ENCODE results near the gene HMG20A. TPM values are rescaled to one million over a fixed set of nuclear protein-coding genes. Genes with fewer than 3 reads are reported as not detected.

Gene HMG20A
- total RNA-seq, 1 experiment from 2014 or later: 54.0 TPM

- Histone ChIP-seq H3K9me3 (ENCODE audit: control insufficient read depth, insufficient read depth, low read depth, low read length) (no peaks in the 10 kb centered on the region), H3K4me1 (ENCODE audit: control insufficient read depth, insufficient read depth, low read length) (peaks cover 30% of the 10 kb centered on the region), H3K27ac (ENCODE audit: low read length) (no peak overlapping the region), H3K36me3 (ENCODE audit: control insufficient read depth, insufficient read depth, low read length) (peaks cover 19% of the 10 kb centered on the region), H3K27me3 (ENCODE audit: control insufficient read depth, insufficient read depth, low read length) (no peaks in the 10 kb centered on the region), H3K4me3 (ENCODE audit: low read depth in 2 of 2, low read length in 2 of 2) (no peak overlapping the region)
- DNase-seq (ENCODE audit: low read depth, low spot score) (no peak), ATAC-seq (no peak)
- POLR2A ChIA-PET: no interaction called here
- intact Hi-C loops (cut with micrococcal nuclease; ENCODE audit: unreplicated experiment) (no loop called here), in situ Hi-C loops (cut with HindIII; ENCODE audit: low pct_unique_long_range_greater_than_20kb, low sequenced_read_pairs) (no loop called here)
- TF ChIP-seq CTCF (IDR thresholded peaks at IDR 0.05): no peak
- TF ChIP-seq, protein P1, sequence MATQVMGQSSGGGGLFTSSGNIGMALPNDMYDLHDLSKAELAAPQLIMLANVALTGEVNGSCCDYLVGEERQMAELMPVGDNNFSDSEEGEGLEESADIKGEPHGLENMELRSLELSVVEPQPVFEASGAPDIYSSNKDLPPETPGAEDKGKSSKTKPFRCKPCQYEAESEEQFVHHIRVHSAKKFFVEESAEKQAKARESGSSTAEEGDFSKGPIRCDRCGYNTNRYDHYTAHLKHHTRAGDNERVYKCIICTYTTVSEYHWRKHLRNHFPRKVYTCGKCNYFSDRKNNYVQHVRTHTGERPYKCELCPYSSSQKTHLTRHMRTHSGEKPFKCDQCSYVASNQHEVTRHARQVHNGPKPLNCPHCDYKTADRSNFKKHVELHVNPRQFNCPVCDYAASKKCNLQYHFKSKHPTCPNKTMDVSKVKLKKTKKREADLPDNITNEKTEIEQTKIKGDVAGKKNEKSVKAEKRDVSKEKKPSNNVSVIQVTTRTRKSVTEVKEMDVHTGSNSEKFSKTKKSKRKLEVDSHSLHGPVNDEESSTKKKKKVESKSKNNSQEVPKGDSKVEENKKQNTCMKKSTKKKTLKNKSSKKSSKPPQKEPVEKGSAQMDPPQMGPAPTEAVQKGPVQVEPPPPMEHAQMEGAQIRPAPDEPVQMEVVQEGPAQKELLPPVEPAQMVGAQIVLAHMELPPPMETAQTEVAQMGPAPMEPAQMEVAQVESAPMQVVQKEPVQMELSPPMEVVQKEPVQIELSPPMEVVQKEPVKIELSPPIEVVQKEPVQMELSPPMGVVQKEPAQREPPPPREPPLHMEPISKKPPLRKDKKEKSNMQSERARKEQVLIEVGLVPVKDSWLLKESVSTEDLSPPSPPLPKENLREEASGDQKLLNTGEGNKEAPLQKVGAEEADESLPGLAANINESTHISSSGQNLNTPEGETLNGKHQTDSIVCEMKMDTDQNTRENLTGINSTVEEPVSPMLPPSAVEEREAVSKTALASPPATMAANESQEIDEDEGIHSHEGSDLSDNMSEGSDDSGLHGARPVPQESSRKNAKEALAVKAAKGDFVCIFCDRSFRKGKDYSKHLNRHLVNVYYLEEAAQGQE (IDR thresholded peaks at IDR 0.05; ENCODE audit: insufficient read depth in 1 of 2, low read depth in 2 of 2, low read length in 1 of 2): no peak
- TF ChIP-seq SIN3A (IDR thresholded peaks at IDR 0.05; ENCODE audit: borderline replicate concordance, insufficient read depth, low read depth, low read length): no peak
- no peak for TF ChIP-seq TCF7L2 (IDR thresholded peaks at IDR 0.05; ENCODE audit: low read depth, low read length)
- TF ChIP-seq POLR2AphosphoS5 (IDR thresholded peaks at IDR 0.05; ENCODE audit: low read depth, low read length): no peak
- no TSS peak for BruUV-seq (replicated peaks)
- CTCF ChIA-PET: no interaction called here
Observed at GRCh38 chr15:77480859-77481633, 60.4 kb downstream of the HMG20A start.

GRCh38 chr15:77481670-77482069 is 61.0 kb downstream of the HMG20A start:
- Histone ChIP-seq H3K27me3 (ENCODE audit: control insufficient read depth, insufficient read depth, low read length) (no peaks in the 10 kb centered on the region), H3K27ac (ENCODE audit: low read length) (peak overlapping the region; percentile 41; the same call in 1 of the 2 replicates), H3K4me1 (ENCODE audit: control insufficient read depth, insufficient read depth, low read length) (peaks cover 30% of the 10 kb centered on the region), H3K36me3 (ENCODE audit: control insufficient read depth, insufficient read depth, low read length) (peaks cover 16% of the 10 kb centered on the region), H3K9me3 (ENCODE audit: control insufficient read depth, insufficient read depth, low read depth, low read length) (no peaks in the 10 kb centered on the region), H3K4me3 (ENCODE audit: low read depth in 2 of 2, low read length in 2 of 2) (no peak overlapping the region)
- no peak for DNase-seq (ENCODE audit: low read depth, low spot score)
- no TSS peak for BruUV-seq (replicated peaks)
- ChIA-PET POLR2A (no interaction called here), CTCF (interaction anchor here (0.6 kb wide), 2 partner anchors 16 to 86 kb away, joined by 3 to 5 read pairs; no protein-coding TSS in a partner anchor)
- no peak for ATAC-seq
- in situ Hi-C loops (cut with HindIII; ENCODE audit: low pct_unique_long_range_greater_than_20kb, low sequenced_read_pairs) (no loop called here), intact Hi-C loops (cut with micrococcal nuclease; ENCODE audit: unreplicated experiment) (no loop called here)
- TF ChIP-seq POLR2AphosphoS5 (IDR thresholded peaks at IDR 0.05; ENCODE audit: low read depth, low read length) (no peak), CTCF (IDR thresholded peaks at IDR 0.05) (no peak), SIN3A (IDR thresholded peaks at IDR 0.05; ENCODE audit: borderline replicate concordance, insufficient read depth, low read depth, low read length) (no peak), TCF7L2 (IDR thresholded peaks at IDR 0.05; ENCODE audit: low read depth, low read length) (no peak)
- TF ChIP-seq, protein P1 (IDR thresholded peaks at IDR 0.05; ENCODE audit: insufficient read depth in 1 of 2, low read depth in 2 of 2, low read length in 1 of 2): no peak

Measured in Panc1 (cell line).